SK-N-SH (cell line): ENCODE data around the gene TUBA4B. TPM values are rescaled to one million over a fixed set of nuclear protein-coding genes. Genes with fewer than 3 reads are reported as not detected.
A peak's percentile ranks its signal among the peaks of the same experiment; 100 is the strongest.

Experiments used
- CTCF ChIA-PET: fragments of 300-600, 350-600 bp; formaldehyde crosslinking; extraction: SDS; loops from one replicate; lab custom pipeline; 2021; lab: Yijun Ruan, JAX
- POLR2A ChIA-PET: fragments of 350-600 bp; sonication (Branson Sonifier 250); formaldehyde crosslinking; extraction: SDS; loops from one replicate; lab custom pipeline; 2020; ENCODE audit warnings: antibody characterized with exemption, inconsistent platforms; lab: Yijun Ruan, JAX
- DNase-seq: peaks from one replicate; pipeline ENCODE4 v3.0.0; 2012
- H2AFZ ChIP-seq: fragments of 200-600 bp; sonication (generic); 2 replicates; pipeline ENCODE4 v1.8.1; 2016; ENCODE audit warnings: antibody characterized with exemption, mild to moderate bottlenecking, low read depth
- H3F3A ChIP-seq: fragments of 200-600 bp; sonication (generic); replicated peaks from 2 replicates; pipeline ENCODE3; 2016; ENCODE audit warnings: antibody characterized with exemption, mild to moderate bottlenecking; ENCODE audit not compliant: insufficient read depth
- H3K27ac ChIP-seq, 2 experiments: fragments of 200-500 bp in 1 of 2; fragments of 200-600 bp in 1 of 2; sonication (Bioruptor generic) in 1 of 2; sonication (generic), shearing (Covaris generic) in 1 of 2; 2 replicates each; pipeline versions ENCODE4 v1.5.1 to v1.6.1; 2014 to 2016; ENCODE audit warnings: low read depth in 2 of 2, inconsistent platforms in 1 of 2, low read length in 1 of 2, mild to moderate bottlenecking in 1 of 2, mixed read lengths in 1 of 2
- H3K27me3 ChIP-seq: fragments of 200-600 bp; sonication (generic), shearing (Covaris generic); 2 replicates; pipeline ENCODE4 v1.6.1; 2016; ENCODE audit warnings: mixed run types; ENCODE audit not compliant: insufficient read depth
- H3K36me3 ChIP-seq, 2 experiments: fragments of 200-500 bp in 1 of 2; fragments of 200-600 bp in 1 of 2; sonication (Bioruptor generic) in 1 of 2; sonication (generic) in 1 of 2; replicated peaks in 1 of 2; 2 replicates each; pipeline versions ENCODE3 to v1.5.1; 2014 to 2016; ENCODE audit warnings: low read length in 1 of 2, mild to moderate bottlenecking in 1 of 2; ENCODE audit not compliant: insufficient read depth in 2 of 2, control insufficient read depth in 1 of 2
- H3K4me1 ChIP-seq, 2 experiments: fragments of 200-500 bp in 1 of 2; fragments of 200-600 bp in 1 of 2; sonication (Bioruptor generic) in 1 of 2; sonication (generic), shearing (Covaris generic) in 1 of 2; 2 replicates each; pipeline versions ENCODE4 v1.5.1 to v1.6.1; 2014 to 2016; ENCODE audit warnings: low read depth in 1 of 2, low read length in 1 of 2, mixed run types in 1 of 2; ENCODE audit not compliant: insufficient read depth in 2 of 2, control insufficient read depth in 1 of 2
- H3K4me2 ChIP-seq: fragments of 200-600 bp; sonication (generic), shearing (Covaris generic); 2 replicates; pipeline ENCODE4 v1.6.1; 2017; ENCODE audit warnings: mixed run types
- H3K4me3 ChIP-seq, 2 experiments: fragments of 200-500 bp in 1 of 2; fragments of 200-600 bp in 1 of 2; sonication (Bioruptor generic) in 1 of 2; sonication (generic), shearing (Covaris generic) in 1 of 2; 2 replicates each; pipeline versions ENCODE4 v1.5.1 to v1.8.1; 2014 to 2016; ENCODE audit warnings: low read depth in 2 of 2, inconsistent platforms in 1 of 2, low read length in 1 of 2, mild to moderate bottlenecking in 1 of 2, mixed read lengths in 1 of 2, moderate library complexity in 1 of 2
- H3K79me2 ChIP-seq: fragments of 200-600 bp; sonication (generic); 2 replicates; pipeline ENCODE4 v1.8.1; 2017; ENCODE audit warnings: mild to moderate bottlenecking; ENCODE audit not compliant: insufficient read depth
- H3K9ac ChIP-seq: fragments of 200-600 bp; sonication (generic); 2 replicates; pipeline ENCODE4 v1.6.1; 2017; ENCODE audit warnings: mixed run types
- H3K9me2 ChIP-seq: fragments of 200-600 bp; sonication (generic); 2 replicates; pipeline ENCODE4 v1.6.1; 2017; ENCODE audit warnings: mixed run types
- H3K9me3 ChIP-seq: fragments of 200-600 bp; sonication (generic); 2 replicates; pipeline ENCODE4 v1.6.1; 2017; ENCODE audit warnings: mixed run types, mild to moderate bottlenecking, moderate library complexity
- H4K20me1 ChIP-seq: fragments of 200-600 bp; sonication (generic); 2 replicates; pipeline ENCODE4 v1.6.1; 2017; ENCODE audit warnings: mild to moderate bottlenecking, mixed run types; ENCODE audit not compliant: insufficient read depth
- ELF1 ChIP-seq: IDR thresholded peaks from 2 replicates; pipeline ENCODE4 v1.4.0; 2012
- EP300 ChIP-seq, 2 experiments: IDR thresholded peaks; 2 replicates each; pipeline versions ENCODE4 v1.4.0 to v1.6.1; 2012; ENCODE audit warnings: borderline replicate concordance in 1 of 2, low read depth in 1 of 2, low read length in 1 of 2
- FOXJ3 ChIP-seq: sonication (generic); formaldehyde crosslinking; IDR thresholded peaks from 2 replicates; pipeline ENCODE4 v1.5.1; 2020; ENCODE audit warnings: mild to moderate bottlenecking, missing genetic modification reagents
- GABPA ChIP-seq: IDR thresholded peaks from 2 replicates; pipeline ENCODE4 v1.4.0; 2012; ENCODE audit warnings: low read depth, mild to moderate bottlenecking
- MXI1 ChIP-seq: IDR thresholded peaks from 2 replicates; pipeline ENCODE4 v1.6.1; 2012; ENCODE audit warnings: mild to moderate bottlenecking, low read depth, low read length, improper control_type of control experiment
- NFIC ChIP-seq: IDR thresholded peaks from 2 replicates; pipeline ENCODE4 v1.4.0; 2012; ENCODE audit warnings: borderline replicate concordance
- NRF1 ChIP-seq: IDR thresholded peaks from 2 replicates; pipeline ENCODE4 v1.6.1; 2012; ENCODE audit warnings: low read depth, mild to moderate bottlenecking, low read length
- RCOR1 ChIP-seq: fragments of 150-350 bp; IDR thresholded peaks from 2 replicates; pipeline ENCODE4 v1.6.1; 2017; ENCODE audit warnings: antibody characterized with exemption, low read length
- RXRA ChIP-seq: IDR thresholded peaks from 2 replicates; pipeline ENCODE4 v1.4.0; 2012; ENCODE audit warnings: low read depth, mild to moderate bottlenecking, borderline replicate concordance
- TAF1 ChIP-seq: IDR thresholded peaks from 2 replicates; pipeline ENCODE4 v1.6.1; 2012; ENCODE audit warnings: low read depth, mild to moderate bottlenecking, low read length, moderate library complexity, borderline replicate concordance
- USF1 ChIP-seq: IDR thresholded peaks from 2 replicates; pipeline ENCODE4 v1.4.0; 2012; ENCODE audit warnings: low read depth, borderline replicate concordance
- YY1 ChIP-seq: IDR thresholded peaks from 2 replicates; pipeline ENCODE4 v1.4.0; 2012; ENCODE audit warnings: low read depth, mild to moderate bottlenecking
- WGBS: methylation state at CpG from one replicate; pipeline ENCODE4 v1.1.6; 2017; ENCODE audit warnings: low lambda C conversion rate; 5-methylcytosine and 5-hydroxymethylcytosine counted together
- polyA plus RNA-seq, 3 experiments: library from polyadenylated mRNA; depleted of rRNA; stranded (reverse); fragments of >200 nt; gene quantifications; 2 replicates each; pipeline ENCODE4 v1.2.3, GENCODE V29; 2012
- TF ChIP-seq, protein P1 (sequence below): IDR thresholded peaks from 2 replicates; pipeline ENCODE4; 2012
- TF ChIP-seq, protein P2 (sequence below): IDR thresholded peaks from 2 replicates; pipeline ENCODE4 v1.6.1; 2012; ENCODE audit warnings: mild to moderate bottlenecking, low read depth, low read length, moderate library complexity

Gene TUBA4B
- polyA plus RNA-seq, 1 of the 3 experiments (the other 2 are of a cell fraction) = 0.03 TPM

DNA sequence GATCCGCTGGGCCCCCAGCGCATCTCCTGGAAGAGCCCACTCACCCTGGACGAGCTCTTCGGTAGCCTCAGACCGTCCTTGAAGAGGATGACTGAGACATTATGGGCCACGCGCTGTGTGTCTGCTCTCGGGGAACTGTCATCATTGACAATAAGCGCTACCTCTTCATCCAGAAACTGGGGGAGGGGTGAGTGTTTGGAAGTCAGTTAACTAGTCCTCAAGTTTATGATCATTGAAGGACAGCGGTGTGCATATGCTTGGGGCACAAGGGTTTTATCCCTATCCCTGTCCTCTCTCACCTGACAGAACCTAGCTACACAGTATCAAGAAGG lies 7.2 kb upstream of the TUBA4B start:
- Histone ChIP-seq H3K36me3 (peaks cover 6 to 16% of the 10 kb centered on the region in 2 experiments), H3K9me2 (no peaks in the 10 kb centered on the region), H3K4me1 (peaks cover 19 to 26% of the 10 kb centered on the region in 2 experiments), H4K20me1 (no peaks in the 10 kb centered on the region), H3K9ac (peak overlapping the region; percentile 94), H2AFZ (peak overlapping the region; percentile 73; the same call in 1 of the 2 replicates), H3K4me2 (peak overlapping the region; percentile 91), H3K27ac (peak overlapping the region; percentile 78 to 92), H3F3A (peaks cover 19% of the 10 kb centered on the region), H3K9me3 (no peaks in the 10 kb centered on the region), H3K27me3 (no peaks in the 10 kb centered on the region), H3K79me2 (peaks cover 20% of the 10 kb centered on the region), H3K4me3 (peak overlapping the region; percentile 84 to 97)
- no peak for TF ChIP-seq RXRA
- TF ChIP-seq NFIC = no peak
- TF ChIP-seq EP300 (IDR thresholded peaks at IDR 0.05; ENCODE audit: borderline replicate concordance in 1 of 2, low read depth in 1 of 2, low read length in 1 of 2) = no peak
- no peak for TF ChIP-seq FOXJ3 (CRISPR knock-in tag)
- TF ChIP-seq, protein P1, sequence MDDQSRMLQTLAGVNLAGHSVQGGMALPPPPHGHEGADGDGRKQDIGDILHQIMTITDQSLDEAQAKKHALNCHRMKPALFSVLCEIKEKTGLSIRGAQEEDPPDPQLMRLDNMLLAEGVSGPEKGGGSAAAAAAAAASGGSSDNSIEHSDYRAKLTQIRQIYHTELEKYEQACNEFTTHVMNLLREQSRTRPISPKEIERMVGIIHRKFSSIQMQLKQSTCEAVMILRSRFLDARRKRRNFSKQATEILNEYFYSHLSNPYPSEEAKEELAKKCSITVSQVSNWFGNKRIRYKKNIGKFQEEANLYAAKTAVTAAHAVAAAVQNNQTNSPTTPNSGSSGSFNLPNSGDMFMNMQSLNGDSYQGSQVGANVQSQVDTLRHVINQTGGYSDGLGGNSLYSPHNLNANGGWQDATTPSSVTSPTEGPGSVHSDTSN = no peak
- no peak for TF ChIP-seq RCOR1
- TF ChIP-seq MXI1 = no peak; the same call in 1 of the 2 replicates
- no peak for TF ChIP-seq USF1
- TF ChIP-seq TAF1 = no peak
- TF ChIP-seq ELF1 = no peak
- no peak for TF ChIP-seq GABPA
- no peak for TF ChIP-seq NRF1
- TF ChIP-seq YY1 = no peak
- TF ChIP-seq, protein P2, sequence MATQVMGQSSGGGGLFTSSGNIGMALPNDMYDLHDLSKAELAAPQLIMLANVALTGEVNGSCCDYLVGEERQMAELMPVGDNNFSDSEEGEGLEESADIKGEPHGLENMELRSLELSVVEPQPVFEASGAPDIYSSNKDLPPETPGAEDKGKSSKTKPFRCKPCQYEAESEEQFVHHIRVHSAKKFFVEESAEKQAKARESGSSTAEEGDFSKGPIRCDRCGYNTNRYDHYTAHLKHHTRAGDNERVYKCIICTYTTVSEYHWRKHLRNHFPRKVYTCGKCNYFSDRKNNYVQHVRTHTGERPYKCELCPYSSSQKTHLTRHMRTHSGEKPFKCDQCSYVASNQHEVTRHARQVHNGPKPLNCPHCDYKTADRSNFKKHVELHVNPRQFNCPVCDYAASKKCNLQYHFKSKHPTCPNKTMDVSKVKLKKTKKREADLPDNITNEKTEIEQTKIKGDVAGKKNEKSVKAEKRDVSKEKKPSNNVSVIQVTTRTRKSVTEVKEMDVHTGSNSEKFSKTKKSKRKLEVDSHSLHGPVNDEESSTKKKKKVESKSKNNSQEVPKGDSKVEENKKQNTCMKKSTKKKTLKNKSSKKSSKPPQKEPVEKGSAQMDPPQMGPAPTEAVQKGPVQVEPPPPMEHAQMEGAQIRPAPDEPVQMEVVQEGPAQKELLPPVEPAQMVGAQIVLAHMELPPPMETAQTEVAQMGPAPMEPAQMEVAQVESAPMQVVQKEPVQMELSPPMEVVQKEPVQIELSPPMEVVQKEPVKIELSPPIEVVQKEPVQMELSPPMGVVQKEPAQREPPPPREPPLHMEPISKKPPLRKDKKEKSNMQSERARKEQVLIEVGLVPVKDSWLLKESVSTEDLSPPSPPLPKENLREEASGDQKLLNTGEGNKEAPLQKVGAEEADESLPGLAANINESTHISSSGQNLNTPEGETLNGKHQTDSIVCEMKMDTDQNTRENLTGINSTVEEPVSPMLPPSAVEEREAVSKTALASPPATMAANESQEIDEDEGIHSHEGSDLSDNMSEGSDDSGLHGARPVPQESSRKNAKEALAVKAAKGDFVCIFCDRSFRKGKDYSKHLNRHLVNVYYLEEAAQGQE = no peak
- no peak for DNase-seq
- ChIA-PET POLR2A (interaction anchor here (1.3 to 2.9 kb wide), 6 partner anchors 9 to 69 kb away, joined by 4 to 23 read pairs (median 10); partner anchors contain the start of genes ABCB6, ANKZF1, ATG9A and CNPPD1), CTCF (interaction anchor here (0.9 to 3.3 kb wide), 13 partner anchors 10 to 265 kb away, joined by 3 to 20 read pairs (median 4); no protein-coding TSS in a partner anchor)
- 2% methylated on average over 7 of the region's 10 CpGs for WGBS
